Left ventricle myocardium superior (tissue), 1 donor: ENCODE measurements around the gene IKBKE. TPM values are rescaled to one million over a fixed set of nuclear protein-coding genes. Genes with fewer than 3 reads are reported as not detected.

Experiments
- ATAC-seq: fragments of 200-7000 bp; cut with Tn5 transposase; one replicate; pipeline ENCODE4 v1.9.1; 2020; ENCODE audit warnings: mild to moderate bottlenecking, moderate library complexity
- DNase-seq: peaks from one replicate; pipeline ENCODE4 v3.0.0-alpha.2; 2020
- intact Hi-C: fragments of 100-400 bp; cut with micrococcal nuclease; formaldehyde crosslinking; loops from one replicate; pipeline ENCODE4 v1.11.0; 2022
- long read RNA-seq: library from polyadenylated mRNA; unstranded; transcript quantifications from one replicate; pipeline ENCODE4 v2.0.0, GENCODE V29; 2021
- total RNA-seq: library from RNA; stranded (reverse); fragmentation: NEBNext Ultra II Directional; extraction: Animal tissue kit (Norgen Biotek cat#: 25700); gene quantifications from one replicate; pipeline ENCODE4 v1.2.1, GENCODE V29; 2021
- donor health status: DM: no; HTN: yes; CAD: no; lungs with severe emphysema.

The IKBKE gene
- 0.64 TPM for total RNA-seq
- long read RNA-seq = 0 reads

GRCh38 chr1:206469933-206470691, at the start of gene IKBKE:
Gene IKBKE, plus strand, starts transcription at chr1:206470476. Its CDS starts 2,752 bp downstream, at chr1:206473228.
- intact Hi-C loops = no loop called here
- no peak for DNase-seq
- peak; percentile 83 for ATAC-seq

- DNase-seq = no peak
- no peak for ATAC-seq
- intact Hi-C loops = no loop called here
Measured at GRCh38 chr1:206421616-206422340, 48.5 kb upstream of the IKBKE start.

GRCh38 chr1:206422525-206422924, 47.8 kb upstream of the IKBKE start:
- intact Hi-C loops = no loop called here
- no peak for ATAC-seq
- DNase-seq = no peak

GRCh38 chr1:206427291-206427690, 43.0 kb upstream of the IKBKE start:
- intact Hi-C loops = no loop called here
- DNase-seq = no peak
- ATAC-seq = no peak

- ATAC-seq (no peak), DNase-seq (no peak)
- intact Hi-C loops = no loop called here
Measured at GRCh38 chr1:206429421-206429820, 40.9 kb upstream of the IKBKE start.

- DNase-seq (no peak), ATAC-seq (peak; percentile 69)
- intact Hi-C loops = no loop called here
Measured at GRCh38 chr1:206430031-206430983, 40.0 kb upstream of the IKBKE start.

- ATAC-seq (no peak), DNase-seq (no peak)
- intact Hi-C loops = no loop called here
Measured at GRCh38 chr1:206435445-206435844, 34.8 kb upstream of the IKBKE start.

- no peak for ATAC-seq
- intact Hi-C loops = no loop called here
- DNase-seq = no peak
Measured at GRCh38 chr1:206438554-206438953, 31.7 kb upstream of the IKBKE start.

- intact Hi-C loops = no loop called here
- DNase-seq = no peak
- no peak for ATAC-seq
Measured at GRCh38 chr1:206439205-206439604, 31.1 kb upstream of the IKBKE start.

- ATAC-seq (no peak), DNase-seq (no peak)
- intact Hi-C loops = no loop called here
Measured at GRCh38 chr1:206441336-206441967, 28.8 kb upstream of the IKBKE start.

- intact Hi-C loops = no loop called here
- ATAC-seq (no peak), DNase-seq (no peak)
Measured at GRCh38 chr1:206442101-206442500, 28.2 kb upstream of the IKBKE start.

- intact Hi-C loops = no loop called here
- DNase-seq (peak; percentile 65), ATAC-seq (peak; percentile 92)
Measured at GRCh38 chr1:206445116-206445515, 25.2 kb upstream of the IKBKE start.

GRCh38 chr1:206445911-206446356, 24.3 kb upstream of the IKBKE start:
- ATAC-seq (no peak), DNase-seq (no peak)
- intact Hi-C loops = no loop called here

- intact Hi-C loops = no loop called here
- DNase-seq (no peak), ATAC-seq (no peak)
Measured at GRCh38 chr1:206446688-206447421, 23.4 kb upstream of the IKBKE start.

GRCh38 chr1:206447422-206447765, 22.9 kb upstream of the IKBKE start:
- no peak for DNase-seq
- intact Hi-C loops = no loop called here
- ATAC-seq = no peak

GRCh38 chr1:206447792-206448191, 22.5 kb upstream of the IKBKE start:
- ATAC-seq = no peak
- intact Hi-C loops = no loop called here
- no peak for DNase-seq

- no peak for DNase-seq
- intact Hi-C loops = no loop called here
- no peak for ATAC-seq
Measured at GRCh38 chr1:206448471-206448870, 21.8 kb upstream of the IKBKE start.

GRCh38 chr1:206449565-206449964, 20.7 kb upstream of the IKBKE start:
- no peak for ATAC-seq
- no peak for DNase-seq
- intact Hi-C loops = no loop called here

GRCh38 chr1:206450281-206450680, 20.0 kb upstream of the IKBKE start:
- no peak for ATAC-seq
- intact Hi-C loops = no loop called here

More at GRCh38 chr1:206450281-206450680, 20.0 kb upstream of the IKBKE start:
- DNase-seq = no peak
